WTC11 (cell line): ENCODE measurements around the gene GUCY2C.

Experiments
- ATF3 ChIP-seq: sonication (generic); formaldehyde crosslinking; conservative IDR thresholded peaks from 2 replicates; pipeline ENCODE4 v1.8.1; 2022; ENCODE audit warnings: mild to moderate bottlenecking, missing genetic modification reagents
- CTCF ChIP-seq: fragments of 200-600 bp; IDR thresholded peaks from 2 replicates; pipeline ENCODE4 v1.8.0; 2022; ENCODE audit warnings: antibody characterized with exemption
- E2F5 ChIP-seq: sonication (generic); formaldehyde crosslinking; IDR thresholded peaks from 2 replicates; pipeline ENCODE4 v1.8.1; 2022; ENCODE audit warnings: mild to moderate bottlenecking, moderate library complexity, missing genetic modification reagents
- ELF4 ChIP-seq: sonication (generic); formaldehyde crosslinking; IDR thresholded peaks from 2 replicates; pipeline ENCODE4 v1.8.1; 2022; ENCODE audit warnings: low read depth, mild to moderate bottlenecking, moderate library complexity, missing genetic modification reagents
- MAX ChIP-seq: sonication (generic); formaldehyde crosslinking; IDR thresholded peaks from 2 replicates; pipeline ENCODE4 v1.8.0; 2022; ENCODE audit warnings: mild to moderate bottlenecking, missing genetic modification reagents
- TCF7 ChIP-seq: sonication (generic); formaldehyde crosslinking; IDR thresholded peaks from 2 replicates; pipeline ENCODE4 v1.8.0; 2022; ENCODE audit warnings: mild to moderate bottlenecking, low read depth, missing genetic modification reagents, moderate library complexity
- TP53 ChIP-seq: sonication (generic); formaldehyde crosslinking; IDR thresholded peaks from 2 replicates; pipeline ENCODE4 v1.8.1; 2023; ENCODE audit warnings: mild to moderate bottlenecking, missing genetic modification reagents
- USF2 ChIP-seq: sonication (generic); formaldehyde crosslinking; IDR thresholded peaks from 2 replicates; pipeline ENCODE4 v1.8.1; 2023; ENCODE audit warnings: mild to moderate bottlenecking, missing genetic modification reagents, moderate library complexity
- ZNF121 ChIP-seq: sonication (generic); formaldehyde crosslinking; IDR thresholded peaks from 2 replicates; pipeline ENCODE4 v1.8.0; 2023; ENCODE audit warnings: missing genetic modification reagents
- ZNF416 ChIP-seq: fragments of 250-450 bp; sonication (Bioruptor Pico); IDR thresholded peaks from 2 replicates; pipeline ENCODE4 v1.9.0; 2021; ENCODE audit warnings: mild to moderate bottlenecking, inconsistent platforms
- TF ChIP-seq, protein P1 (sequence below): sonication (generic); formaldehyde crosslinking; IDR thresholded peaks from 2 replicates; pipeline ENCODE4 v1.8.1; 2023; ENCODE audit warnings: mild to moderate bottlenecking, missing genetic modification reagents, borderline replicate concordance

GRCh38 chr12:14614704-14615121, 81.7 kb downstream of the GUCY2C start:
- TF ChIP-seq CTCF (no peak), TP53 (CRISPR knock-in tag) (no peak), USF2 (CRISPR knock-in tag) (no peak), MAX (CRISPR knock-in tag) (no peak), ATF3 (CRISPR knock-in tag) (no peak), ELF4 (CRISPR knock-in tag) (no peak), E2F5 (CRISPR knock-in tag) (no peak), ZNF416 (CRISPR knock-in tag) (no peak), TCF7 (CRISPR knock-in tag) (no peak), ZNF121 (CRISPR knock-in tag) (no peak)
- TF ChIP-seq, protein P1, sequence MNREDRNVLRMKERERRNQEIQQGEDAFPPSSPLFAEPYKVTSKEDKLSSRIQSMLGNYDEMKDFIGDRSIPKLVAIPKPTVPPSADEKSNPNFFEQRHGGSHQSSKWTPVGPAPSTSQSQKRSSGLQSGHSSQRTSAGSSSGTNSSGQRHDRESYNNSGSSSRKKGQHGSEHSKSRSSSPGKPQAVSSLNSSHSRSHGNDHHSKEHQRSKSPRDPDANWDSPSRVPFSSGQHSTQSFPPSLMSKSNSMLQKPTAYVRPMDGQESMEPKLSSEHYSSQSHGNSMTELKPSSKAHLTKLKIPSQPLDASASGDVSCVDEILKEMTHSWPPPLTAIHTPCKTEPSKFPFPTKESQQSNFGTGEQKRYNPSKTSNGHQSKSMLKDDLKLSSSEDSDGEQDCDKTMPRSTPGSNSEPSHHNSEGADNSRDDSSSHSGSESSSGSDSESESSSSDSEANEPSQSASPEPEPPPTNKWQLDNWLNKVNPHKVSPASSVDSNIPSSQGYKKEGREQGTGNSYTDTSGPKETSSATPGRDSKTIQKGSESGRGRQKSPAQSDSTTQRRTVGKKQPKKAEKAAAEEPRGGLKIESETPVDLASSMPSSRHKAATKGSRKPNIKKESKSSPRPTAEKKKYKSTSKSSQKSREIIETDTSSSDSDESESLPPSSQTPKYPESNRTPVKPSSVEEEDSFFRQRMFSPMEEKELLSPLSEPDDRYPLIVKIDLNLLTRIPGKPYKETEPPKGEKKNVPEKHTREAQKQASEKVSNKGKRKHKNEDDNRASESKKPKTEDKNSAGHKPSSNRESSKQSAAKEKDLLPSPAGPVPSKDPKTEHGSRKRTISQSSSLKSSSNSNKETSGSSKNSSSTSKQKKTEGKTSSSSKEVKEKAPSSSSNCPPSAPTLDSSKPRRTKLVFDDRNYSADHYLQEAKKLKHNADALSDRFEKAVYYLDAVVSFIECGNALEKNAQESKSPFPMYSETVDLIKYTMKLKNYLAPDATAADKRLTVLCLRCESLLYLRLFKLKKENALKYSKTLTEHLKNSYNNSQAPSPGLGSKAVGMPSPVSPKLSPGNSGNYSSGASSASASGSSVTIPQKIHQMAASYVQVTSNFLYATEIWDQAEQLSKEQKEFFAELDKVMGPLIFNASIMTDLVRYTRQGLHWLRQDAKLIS (CRISPR knock-in tag) = no peak
